Measurements from ENCODE around the gene NGDN. TPM values are rescaled to one million over a fixed set of nuclear protein-coding genes. Genes with fewer than 3 reads are reported as not detected.

Gene NGDN
- total and polyA plus RNA-seq, 12 donors, result 24.4 to 61.3 (median 36.4) TPM

GRCh38 chr14:23460960-23461359 lies 8.5 kb upstream of the NGDN start:
- intact Hi-C loops (cut with DNase I), result loop anchor here in 1 of 2 donors (10.0 kb wide), 1 partner anchor 116 kb away; no protein-coding TSS in a partner anchor
- Histone ChIP-seq H3K36me3 (replicated peaks in 1 of 2) (no peaks in the 10 kb centered on the region), H3K27ac (no peak overlapping the region), H3K4me1 (replicated peaks in 1 of 2) (no peaks in the 10 kb centered on the region), H3K9me3 (replicated peaks in 1 of 3) (no peaks in the 10 kb centered on the region), H3K27me3 (peaks cover 12% of the 10 kb centered on the region), H3K4me3 (no peak overlapping the region)
- TF ChIP-seq POLR2A (IDR thresholded peaks at IDR 0.05), result no peak
- no peak for TF ChIP-seq CTCF (IDR thresholded peaks at IDR 0.05)
- no peak for DNase-seq

GRCh38 chr14:23464700-23465099 lies 4.8 kb upstream of the NGDN start:
- DNase-seq, result no peak
- no peaks in the 10 kb centered on the region for H3K9me3 ChIP-seq (replicated peaks in 1 of 3)
- H3K4me3 ChIP-seq, result no peak overlapping the region
- no peaks in the 10 kb centered on the region for H3K27me3 ChIP-seq
- intact Hi-C loops (cut with DNase I), result loop anchor here in 1 of 2 donors (10.0 kb wide), 1 partner anchor 120 kb away; no protein-coding TSS in a partner anchor
- TF ChIP-seq CTCF (IDR thresholded peaks at IDR 0.05) (no peak), POLR2A (IDR thresholded peaks at IDR 0.05) (no peak)
- H3K4me1 ChIP-seq (replicated peaks in 1 of 2), result no peaks in the 10 kb centered on the region
- H3K36me3 ChIP-seq (replicated peaks in 1 of 2), result no peaks in the 10 kb centered on the region
- H3K27ac ChIP-seq, result no peak overlapping the region

DNA sequence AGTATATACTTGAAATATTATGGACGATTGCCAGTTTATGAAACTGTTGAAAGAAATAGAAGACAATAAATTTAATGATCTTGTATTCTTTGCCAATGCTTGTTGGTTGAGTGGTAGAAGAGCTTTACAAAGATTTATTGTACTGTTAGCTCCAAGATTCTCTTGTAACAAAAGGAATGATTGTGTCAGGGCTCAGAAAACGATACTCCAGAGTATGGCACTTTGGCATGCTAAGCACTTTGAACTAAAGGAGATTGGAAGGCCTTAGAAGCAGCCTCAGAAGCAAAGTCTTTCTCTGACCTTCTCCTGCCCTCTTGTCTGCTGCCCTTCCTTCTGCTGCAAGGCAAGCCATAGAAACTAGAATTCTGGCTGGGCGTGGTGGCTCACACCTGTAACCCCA lies 4.2 kb upstream of the NGDN start:
- Histone ChIP-seq H3K36me3 (replicated peaks in 1 of 2) (no peaks in the 10 kb centered on the region), H3K27ac (no peak overlapping the region), H3K4me1 (replicated peaks in 1 of 2) (peaks cover 2 to 4% of the 10 kb centered on the region in 2 donors), H3K4me3 (no peak overlapping the region), H3K27me3 (no peaks in the 10 kb centered on the region), H3K9me3 (replicated peaks in 1 of 3) (no peaks in the 10 kb centered on the region)
- WGBS, 4 donors, result 67 to 80% (median 70%) methylated on average over 3 of the region's 3 CpGs
- TF ChIP-seq CTCF (IDR thresholded peaks at IDR 0.05) (no peak), POLR2A (IDR thresholded peaks at IDR 0.05) (no peak)
- intact Hi-C loops (cut with DNase I), result loop anchor here in 1 of 2 donors (10.0 kb wide), 1 partner anchor 120 kb away; no protein-coding TSS in a partner anchor
- no peak for DNase-seq

DNA sequence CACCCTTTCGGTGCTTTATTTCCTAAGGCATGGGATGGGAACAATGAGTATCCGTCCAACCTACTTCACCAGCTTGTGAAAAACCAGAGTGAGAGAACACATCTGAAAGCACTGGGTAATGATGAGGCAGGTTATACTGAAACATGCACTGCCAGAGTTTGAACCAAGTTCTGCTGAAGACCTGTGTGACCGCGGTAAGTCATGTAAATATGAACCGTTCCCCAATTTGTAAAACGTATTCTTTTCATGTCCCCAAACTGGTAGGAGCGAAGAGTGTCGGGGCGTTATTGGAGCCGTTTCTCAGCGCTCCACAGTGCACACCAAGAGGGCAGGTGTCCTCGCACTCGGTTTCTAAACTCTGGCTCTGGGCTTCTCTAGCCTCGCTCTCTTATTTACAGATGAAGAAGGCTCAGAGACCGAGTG lies 788 bp upstream of the NGDN start:
- no peaks in the 10 kb centered on the region for H3K9me3 ChIP-seq (replicated peaks in 1 of 3)
- peak overlapping the region in 2 of 4 donors; percentile 17 to 50 for H3K4me3 ChIP-seq
- peak overlapping the region in 3 of 5 donors; percentile 36 to 78 (median 72) for H3K27ac ChIP-seq
- WGBS, 4 donors, result 68 to 80% (median 77%) methylated on average over 15 of the region's 15 CpGs
- no peak for DNase-seq
- no peak for TF ChIP-seq CTCF (IDR thresholded peaks at IDR 0.05)
- peaks cover 0 to 29% of the 10 kb centered on the region in 2 donors for H3K36me3 ChIP-seq (replicated peaks in 1 of 2)
- H3K4me1 ChIP-seq (replicated peaks in 1 of 2), result peaks cover 3 to 7% of the 10 kb centered on the region in 2 donors
- intact Hi-C loops (cut with DNase I), result loop anchor here in 1 of 2 donors (10.0 kb wide), 1 partner anchor 124 kb away; no protein-coding TSS in a partner anchor
- no peaks in the 10 kb centered on the region for H3K27me3 ChIP-seq

Data from adrenal gland (tissue), 12 donors.